Measurements from ENCODE around the gene TTC14. TPM values are rescaled to one million over a fixed set of nuclear protein-coding genes. Genes with fewer than 3 reads are reported as not detected.

The TTC14 gene
- total and polyA plus RNA-seq, 2 of the 4 experiments (the other 2 are of a cell fraction) = 16.9 to 38.5 TPM

GRCh38 chr3:180575571-180575970 lies 26.4 kb upstream of the TTC14 start:
- H3K9me3 ChIP-seq (ENCODE audit: control insufficient read depth, insufficient read depth, low read length) = no peaks in the 10 kb centered on the region
- H2BK20ac ChIP-seq (ENCODE audit: low read depth, low read length) = no peak overlapping the region
- no peaks in the 10 kb centered on the region for H4K20me1 ChIP-seq (ENCODE audit: insufficient read depth, low read length)
- H3K14ac ChIP-seq (replicated peaks; ENCODE audit: low read depth, low read length) = no peak overlapping the region
- TF ChIP-seq MXI1 (IDR thresholded peaks at IDR 0.05; ENCODE audit: borderline replicate concordance, low read depth, low read length) (no peak), CTCF (conservative IDR thresholded peaks at IDR 0.05; ENCODE audit: low read depth, low read length) (no peak), USF2 (IDR thresholded peaks at IDR 0.05; ENCODE audit: low read depth, low read length) (no peak), FOS (IDR thresholded peaks at IDR 0.05; ENCODE audit: low read depth, low read length) (no peak), RAD21 (IDR thresholded peaks at IDR 0.05; ENCODE audit: low read length) (no peak), ELK1 (IDR thresholded peaks at IDR 0.05; ENCODE audit: borderline replicate concordance, low read depth, low read length) (no peak)
- no peak overlapping the region for H3K18ac ChIP-seq (ENCODE audit: low read depth, low read length)
- H3K4ac ChIP-seq (ENCODE audit: low read depth, low read length) = no peak overlapping the region
- H3K9me1 ChIP-seq (ENCODE audit: insufficient read depth, low read length) = no peaks in the 10 kb centered on the region
- ATAC-seq (ENCODE audit: low read depth) = no peak
- intact Hi-C loops (cut with micrococcal nuclease) = no loop called here
- no peak overlapping the region for H2AFZ ChIP-seq (replicated peaks; ENCODE audit: low read length, poor library complexity)
- H3K23ac ChIP-seq (ENCODE audit: low read depth, low read length) = no peak overlapping the region
- H2BK120ac ChIP-seq (ENCODE audit: low read depth, low read length) = no peak overlapping the region
- POLR2A ChIA-PET (ENCODE audit: unreplicated experiment) = no interaction called here
- no peak overlapping the region for H3K56ac ChIP-seq (ENCODE audit: extremely low read depth, insufficient read depth, low read length)
- CTCF ChIA-PET = no interaction called here
- no peaks in the 10 kb centered on the region for H3K27me3 ChIP-seq (ENCODE audit: control insufficient read depth, insufficient read depth, low read length)
- WGBS, 2 experiments (ENCODE audit: extremely low coverage in 2 of 2, insufficient read length in 1 of 2) = no CpG with 5 or more reads among the region's 3 CpGs
- dilution Hi-C loops (cut with HindIII; ENCODE audit: low sequenced_read_pairs, unreplicated experiment) = no loop called here
- H3K36me3 ChIP-seq (ENCODE audit: control insufficient read depth, insufficient read depth, low read length) = no peaks in the 10 kb centered on the region
- no peak overlapping the region for H3K27ac ChIP-seq (ENCODE audit: insufficient read depth, low read length)
- no peak overlapping the region for H2AK9ac ChIP-seq (replicated peaks; ENCODE audit: low read depth, low read length, poor library complexity)
- no peak overlapping the region for H3K4me2 ChIP-seq (ENCODE audit: low read depth, low read length)
- H3K4me3 ChIP-seq (ENCODE audit: insufficient read depth, low read depth, low read length) = no peak overlapping the region
- H4K91ac ChIP-seq (ENCODE audit: insufficient read depth, low read depth, low read length) = no peak overlapping the region
- no peak overlapping the region for H4K5ac ChIP-seq (ENCODE audit: low read depth, low read length)
- H2BK5ac ChIP-seq (ENCODE audit: low read depth, low read length, poor library complexity, severe bottlenecking) = no peak overlapping the region
- no peak overlapping the region for H3K9ac ChIP-seq (ENCODE audit: low read depth, low read length)
- H4K8ac ChIP-seq (ENCODE audit: low read depth in 2 of 2, low read length in 2 of 2) = no peak overlapping the region
- no peak overlapping the region for H2BK15ac ChIP-seq (ENCODE audit: low read depth, low read length)
- no TSS peak for BruUV-seq (replicated peaks)
- H3K79me1 ChIP-seq (ENCODE audit: low read depth in 1 of 2, low read length in 2 of 2) = no peaks in the 10 kb centered on the region
- no peaks in the 10 kb centered on the region for H3K4me1 ChIP-seq (ENCODE audit: control insufficient read depth, insufficient read depth, low read length)
- in situ Hi-C loops (cut with MboI; ENCODE audit: low sequenced_read_pairs) = loop anchor here (25.0 kb wide), 1 partner anchor 813 kb away; no protein-coding TSS in a partner anchor
- H2AK5ac ChIP-seq (ENCODE audit: low read depth, low read length) = no peak overlapping the region
- no peak for DNase-seq
